A549 treated with GW870086 at 1 μM for 4 hours (cell line): ENCODE measurements around the gene GMEB1. TPM values are rescaled to one million over a fixed set of nuclear protein-coding genes. Genes with fewer than 3 reads are reported as not detected.

ENCODE experiments used
- total RNA-seq: library from RNA; stranded (reverse); fragments of 200-300 nt; extraction: Qiagen RNA extraction; gene quantifications from 5 replicates; pipeline ENCODE4 v1.2.3, GENCODE V29; 2022; ENCODE audit warnings: low read depth

Gene GMEB1
- total RNA-seq, result 5.8 to 6.6 TPM (median 6.1 TPM) in 5 replicates

GRCh38 chr1:28668191-28668955, at the start of gene GMEB1:
GMEB1 (plus strand) TSS chr1:28668784; CDS start chr1:28683613, 14,829 bp downstream.

DNA sequence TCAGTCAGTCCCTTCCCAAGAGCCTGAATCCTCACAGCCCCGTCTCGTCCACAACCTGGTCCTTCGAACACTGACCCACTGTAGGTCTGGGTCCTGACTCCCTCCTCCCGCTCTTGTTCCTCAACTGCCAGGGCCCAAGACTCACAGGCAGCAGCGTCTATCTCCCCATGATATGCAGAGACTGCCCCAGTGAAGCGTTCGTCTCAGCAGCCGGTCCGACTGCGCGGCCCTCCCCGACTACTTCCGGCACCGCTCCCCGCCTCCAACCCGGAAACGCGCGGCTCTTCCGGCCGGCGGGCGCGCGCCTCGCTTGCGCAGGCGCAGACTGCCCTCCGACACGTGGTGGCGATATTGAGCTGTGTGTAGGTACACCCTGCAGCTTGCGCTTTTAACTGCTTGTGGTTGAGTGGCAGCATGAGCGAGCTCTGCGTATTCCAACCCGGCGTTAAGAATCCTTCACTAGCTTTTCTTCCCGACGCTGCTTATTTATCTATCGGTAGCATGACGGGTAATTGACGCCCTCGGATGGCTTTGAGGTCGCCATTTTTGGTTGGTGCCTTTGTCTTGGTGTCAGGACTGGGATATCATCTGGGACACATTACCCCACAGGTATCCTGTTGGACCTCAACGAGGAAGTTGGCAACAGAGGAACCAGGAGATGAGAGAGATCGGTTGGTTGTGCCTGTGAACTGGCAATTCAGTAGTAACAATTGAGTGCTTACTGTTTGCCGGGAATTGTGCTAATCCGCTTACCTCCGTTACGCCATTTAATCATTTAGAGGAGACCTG, 25.5 kb upstream of the GMEB1 start, which contains the start of gene TAF12:
Gene TAF12 (minus strand): TSS at position 221 of the 789 bp plus-strand sequence. CDS start 20,986 bp downstream, outside the sequence.

DNA sequence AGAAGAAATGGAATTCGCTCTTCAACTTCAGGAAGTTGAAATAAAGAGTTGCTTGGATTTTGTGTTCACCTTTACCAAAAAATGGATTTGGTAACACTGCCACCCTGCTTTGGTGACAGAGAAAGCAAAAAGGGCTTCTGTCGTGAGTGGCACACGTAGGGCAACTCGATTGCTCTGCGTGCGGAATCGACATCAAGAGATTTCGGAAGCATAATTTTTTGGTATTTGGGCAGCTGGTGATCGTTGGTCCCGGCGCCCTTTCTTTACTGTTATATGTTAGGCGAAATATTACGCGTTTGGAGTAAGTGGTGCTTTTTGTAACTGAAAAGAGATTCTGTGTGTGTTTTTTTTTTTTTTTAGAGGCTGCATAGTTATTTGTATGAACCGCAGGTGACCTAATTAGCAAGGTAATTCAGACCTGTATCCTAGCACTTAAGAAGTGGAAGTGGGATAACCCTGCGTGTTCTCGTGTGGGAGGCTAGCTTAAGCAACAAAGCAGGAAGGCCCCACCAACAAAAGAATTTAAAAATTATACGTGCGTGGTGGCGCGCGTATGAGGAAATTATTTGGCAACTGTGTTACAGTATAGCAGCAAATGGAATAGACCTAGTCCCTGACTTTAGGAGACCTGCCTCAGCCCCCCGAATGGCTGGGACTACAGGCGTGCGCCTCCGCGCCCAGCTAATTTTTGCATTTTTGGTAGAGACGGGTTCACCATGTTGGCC, 19.9 kb upstream of the GMEB1 start, which contains the start of gene RNU11:
Gene RNU11 (plus strand): TSS at position 127 of the 725 bp plus-strand sequence.

DNA sequence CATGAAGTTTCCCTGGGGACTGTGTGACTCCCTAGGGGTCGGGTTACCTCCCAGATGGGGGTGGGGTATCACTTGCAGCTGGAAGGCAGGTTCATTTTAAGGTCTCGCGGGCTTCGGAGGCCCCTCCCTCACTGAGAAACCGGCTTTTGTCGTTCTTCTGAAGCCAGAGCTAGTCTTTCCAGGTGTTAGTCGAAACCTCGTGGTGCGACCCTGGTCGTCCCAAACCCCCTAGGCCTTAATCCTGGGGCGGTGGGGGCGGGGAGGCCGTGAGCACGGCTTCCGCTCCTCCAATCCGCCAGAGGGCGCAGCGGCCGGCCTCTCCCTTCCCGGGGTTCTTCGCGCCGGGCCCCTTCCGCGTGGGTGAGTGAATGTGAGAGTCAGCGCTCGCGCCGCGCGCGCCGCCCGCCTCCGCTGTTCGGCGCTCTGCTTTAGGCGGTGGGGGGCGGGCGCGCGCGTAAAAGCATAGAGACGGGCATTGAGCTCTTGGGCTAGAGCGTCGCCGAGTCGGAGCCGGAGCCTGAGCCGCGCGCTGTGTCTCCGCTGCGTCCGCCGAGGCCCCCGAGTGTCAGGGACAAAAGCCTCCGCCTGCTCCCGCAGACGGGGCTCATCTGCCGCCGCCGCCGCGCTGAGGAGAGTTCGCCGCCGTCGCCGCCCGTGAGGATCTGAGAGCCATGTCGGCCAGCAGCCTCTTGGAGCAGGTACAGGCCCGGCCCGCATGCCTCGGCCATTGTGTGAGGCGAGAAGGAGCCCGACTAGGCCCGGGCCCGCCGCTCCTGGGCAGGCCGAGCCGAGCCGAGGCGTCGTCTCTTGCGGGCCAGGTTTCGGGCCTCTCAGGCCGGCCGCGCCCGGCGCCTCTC, 68.1 kb downstream of the GMEB1 start, which contains the start of gene YTHDF2:
Gene YTHDF2 (plus strand): TSS at position 491 of the 857 bp plus-strand sequence. CDS start 181 bp downstream, at position 672.

Other genes with a start within 250 kb of the GMEB1 start
- 72.0 to 85.1 TPM (median 73.3 TPM) in 5 replicates for gene RCC1, start 162.7 kb upstream of the GMEB1 start, total RNA-seq
- gene TRNAU1AP, start 115.7 kb upstream of the GMEB1 start, total RNA-seq, result 17.9 to 28.0 TPM (median 25.8 TPM) in 5 replicates
- gene RAB42, start 76.5 kb upstream of the GMEB1 start, total RNA-seq, result 2.7 to 4.0 TPM (median 3.2 TPM) in 5 replicates
- gene TAF12, start 25.7 kb upstream of the GMEB1 start, total RNA-seq, result 11.4 to 14.7 TPM (median 13.1 TPM) in 5 replicates
- gene RNU11, start 20.2 kb upstream of the GMEB1 start, total RNA-seq, result not detected in 5 replicates
- gene YTHDF2, start 68.2 kb downstream of the GMEB1 start, total RNA-seq, result 54.7 to 56.9 TPM (median 55.5 TPM) in 5 replicates
- 0.02 TPM in 3 of 5 replicates, not detected in the others for gene OPRD1, start 143.4 kb downstream of the GMEB1 start, total RNA-seq
- gene EPB41, start 245.8 kb downstream of the GMEB1 start, total RNA-seq, result 3.4 to 4.4 TPM (median 3.9 TPM) in 5 replicates